Activated T-cell treated with anti-CD3 and anti-CD28 coated beads, Interleukin-2, amount 50 U/mL, for 48 hours (primary cell): ENCODE results near the gene NEDD8.
A peak's percentile ranks its signal among the peaks of the same experiment; 100 is the strongest.
"Not testable (repeated sequence)": the region's sequence is repeated elsewhere in the genome, so short reads cannot be mapped to it uniquely, and the experiment has no call there.

Experiments
- DNase-seq, 2 experiments: peaks; one replicate each; pipeline ENCODE4 v3.0.0-alpha.2; 2020

NEDD8 gene

DNA sequence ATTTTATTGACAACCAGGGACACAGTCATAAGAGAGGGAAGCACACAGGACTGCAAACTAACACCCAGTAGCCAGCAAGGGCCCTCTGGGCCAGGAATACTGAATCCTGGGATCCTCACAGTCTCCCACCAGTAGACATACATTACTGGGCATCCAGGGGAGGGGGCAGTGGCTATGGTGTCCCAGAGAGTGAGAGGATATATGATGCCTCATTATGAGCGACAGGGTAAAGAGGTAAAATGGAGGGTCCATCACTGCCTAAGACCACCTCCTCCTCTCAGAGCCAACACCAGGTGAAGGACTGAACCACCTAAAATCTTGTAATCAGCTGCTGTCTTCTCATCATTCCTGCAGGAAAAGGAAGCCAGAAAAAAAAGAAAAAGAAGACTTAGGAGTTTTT is 15.3 kb downstream of the NEDD8 start:
- DNase-seq, result not testable (repeated sequence)

- no peak for DNase-seq
Observed at GRCh38 chr14:24216345-24216699, 15.8 kb downstream of the NEDD8 start.

GRCh38 chr14:24215495-24216344 is 16.4 kb downstream of the NEDD8 start, which contains the start of gene MDP1:
Gene MDP1, minus strand, starts transcription at chr14:24216066. Its CDS starts 111 bp downstream, at chr14:24215955.
- DNase-seq, result peak; percentile 85 to 89

DNA sequence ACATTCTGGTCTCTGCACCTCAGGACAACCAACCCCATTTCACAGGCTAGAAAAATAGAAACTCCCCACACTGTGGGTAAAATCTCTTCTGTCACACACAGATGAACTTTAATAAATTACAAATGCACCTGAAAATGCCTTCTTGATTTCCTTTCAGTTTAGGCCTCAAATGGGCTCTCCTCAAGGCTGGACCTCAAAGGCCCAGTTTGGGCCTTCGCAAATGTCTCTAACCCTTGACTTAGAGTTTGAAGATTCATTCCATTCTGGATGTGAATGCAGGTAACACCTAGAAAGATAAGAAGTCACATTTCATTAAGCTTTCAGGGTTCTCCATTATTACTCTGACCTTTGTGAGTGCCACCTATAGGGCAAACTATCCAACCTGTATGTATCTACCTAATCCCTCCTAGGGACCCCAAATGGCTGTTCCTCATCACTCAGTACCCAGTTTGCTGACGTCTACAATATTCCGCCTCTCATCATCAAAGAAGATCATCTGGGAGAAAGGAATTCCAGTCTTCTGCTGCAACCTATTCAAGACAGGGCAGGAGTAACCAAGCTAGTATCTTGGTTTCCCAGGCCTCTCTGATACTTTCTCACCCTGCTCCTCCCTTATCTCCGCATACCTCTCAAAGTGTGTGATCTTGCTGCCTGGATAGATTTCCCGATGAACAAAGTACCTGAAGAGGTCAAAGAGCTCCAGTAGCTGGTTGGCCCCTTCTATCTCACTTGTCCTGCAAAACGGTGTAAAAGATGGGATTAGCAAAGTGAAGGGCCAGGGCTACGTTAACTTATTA is 18.1 kb downstream of the NEDD8 start:
- DNase-seq, result no peak

DNA sequence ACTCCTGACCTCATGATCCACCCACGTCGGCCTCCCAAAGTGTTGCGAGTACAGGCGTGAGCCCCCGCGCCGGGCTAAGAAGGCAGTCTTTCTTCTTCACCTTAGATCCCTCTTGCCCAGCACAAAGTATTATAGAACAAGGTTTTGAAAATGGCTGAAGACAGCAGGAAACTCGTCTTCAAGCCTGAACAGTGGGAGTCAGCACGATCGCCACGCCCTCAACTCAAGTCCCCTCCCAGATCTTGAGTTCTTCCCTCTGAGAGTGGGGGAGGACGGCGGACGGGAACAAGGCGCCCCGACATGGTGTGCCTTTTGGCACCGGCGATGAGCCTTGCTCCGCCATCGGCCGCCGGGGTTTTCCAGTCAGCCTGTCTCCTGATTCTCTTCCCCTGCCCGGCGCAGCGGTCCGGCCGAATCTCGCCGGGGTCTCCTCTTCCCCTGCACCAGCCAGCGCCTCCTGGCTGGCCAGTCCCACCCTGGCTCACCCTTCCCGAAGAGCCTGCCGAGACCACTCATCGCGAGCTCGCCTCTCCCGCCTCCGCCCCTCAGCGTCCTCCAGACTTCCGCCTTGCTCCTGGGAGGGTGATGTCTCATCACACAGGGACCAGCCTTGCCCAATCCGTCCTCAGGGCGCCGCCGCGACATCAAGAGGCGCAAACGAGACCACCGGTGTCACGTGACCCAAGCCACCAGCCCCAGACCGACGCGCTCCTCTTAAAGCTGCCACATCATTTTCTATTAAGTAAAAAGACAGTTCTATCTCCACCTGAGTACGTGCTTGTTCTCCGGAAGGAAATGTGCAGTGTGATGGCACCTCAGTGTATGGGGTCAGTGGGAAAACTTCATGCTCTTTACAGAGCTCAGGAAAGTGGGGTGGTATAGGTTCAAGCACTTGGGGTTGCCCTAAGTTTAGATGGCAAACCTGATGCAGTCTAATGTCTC is 19.0 kb downstream of the NEDD8 start, which contains the start of gene CHMP4A:
TSS of gene CHMP4A (minus strand) at position 565 of the 942 bp plus-strand sequence. CDS start at position 516, 49 bp downstream.
- DNase-seq, result peak; percentile 96 to 97

DNA sequence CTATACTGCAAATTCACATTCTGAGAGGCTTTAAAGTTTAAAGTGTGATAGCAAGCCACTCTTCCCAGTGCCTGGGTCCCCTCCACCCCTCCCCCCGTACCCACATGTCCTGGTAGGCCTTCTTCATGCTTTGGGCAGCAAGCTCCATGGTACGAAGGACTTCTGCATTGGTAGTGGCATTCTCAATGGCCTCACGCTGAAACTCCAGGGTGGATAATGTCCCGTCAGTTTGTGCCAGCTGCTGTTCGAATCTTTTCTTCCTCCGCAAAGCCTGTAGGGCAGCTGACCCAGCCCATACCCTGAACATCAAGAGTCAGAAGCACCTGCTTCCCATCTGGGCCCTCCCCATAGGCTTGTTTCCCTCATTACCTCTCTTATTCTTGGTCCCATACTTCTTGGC is 20.9 kb downstream of the NEDD8 start:
- no peak for DNase-seq

DNA sequence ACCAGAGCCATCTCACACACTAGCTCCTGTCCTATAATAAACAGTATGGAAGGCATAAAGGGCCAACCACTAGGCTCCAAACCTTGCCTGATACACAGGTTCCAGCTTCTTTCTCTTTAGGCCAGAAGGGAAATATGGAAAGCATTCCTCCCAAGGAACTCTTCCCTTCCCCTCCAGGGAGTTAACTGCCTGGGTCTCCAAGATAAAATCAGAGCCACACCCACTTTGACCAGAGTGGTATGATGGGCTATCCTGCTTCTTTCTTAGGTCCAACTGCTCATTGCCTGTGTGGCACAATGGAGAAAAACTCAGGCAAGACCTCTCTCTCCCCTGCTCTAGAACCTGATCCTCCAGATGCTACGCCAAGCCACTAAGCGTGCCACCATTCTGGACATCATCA is 24.5 kb downstream of the NEDD8 start:
- DNase-seq, result no peak

- DNase-seq, result no peak
Observed at GRCh38 chr14:24207104-24207551, 25.0 kb downstream of the NEDD8 start.

GRCh38 chr14:24206260-24207103 is 25.7 kb downstream of the NEDD8 start:
- no peak for DNase-seq

GRCh38 chr14:24204163-24205146 is 27.7 kb downstream of the NEDD8 start:
- DNase-seq, result no peak

GRCh38 chr14:24203249-24203886 is 28.8 kb downstream of the NEDD8 start:
- peak; percentile 8 to 11 for DNase-seq

DNA sequence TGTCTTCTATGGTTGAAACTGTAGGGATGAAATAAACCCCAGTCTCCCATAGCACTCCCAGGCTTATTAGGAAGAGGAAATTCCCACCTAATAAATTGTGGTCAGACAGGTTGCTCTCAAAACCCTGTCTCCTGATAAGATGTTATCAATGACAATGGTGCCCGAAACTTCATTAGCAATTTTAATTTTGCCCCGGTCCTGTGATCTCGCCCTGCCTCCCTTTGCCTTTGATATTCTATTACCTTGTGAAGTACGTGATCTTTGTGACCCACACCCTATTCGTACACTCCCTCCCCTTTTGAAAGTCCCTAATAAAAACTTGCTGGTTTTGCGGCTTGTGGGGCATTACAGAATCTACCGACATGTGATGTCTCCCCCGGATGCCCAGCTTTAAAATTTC is 29.6 kb downstream of the NEDD8 start:
- DNase-seq, result peak in 1 of 2 experiments; percentile 9

GRCh38 chr14:24198814-24199524 is 33.2 kb downstream of the NEDD8 start:
- DNase-seq, result no peak

- DNase-seq, result no peak
Observed at GRCh38 chr14:24197056-24197450, 35.1 kb downstream of the NEDD8 start.

DNA sequence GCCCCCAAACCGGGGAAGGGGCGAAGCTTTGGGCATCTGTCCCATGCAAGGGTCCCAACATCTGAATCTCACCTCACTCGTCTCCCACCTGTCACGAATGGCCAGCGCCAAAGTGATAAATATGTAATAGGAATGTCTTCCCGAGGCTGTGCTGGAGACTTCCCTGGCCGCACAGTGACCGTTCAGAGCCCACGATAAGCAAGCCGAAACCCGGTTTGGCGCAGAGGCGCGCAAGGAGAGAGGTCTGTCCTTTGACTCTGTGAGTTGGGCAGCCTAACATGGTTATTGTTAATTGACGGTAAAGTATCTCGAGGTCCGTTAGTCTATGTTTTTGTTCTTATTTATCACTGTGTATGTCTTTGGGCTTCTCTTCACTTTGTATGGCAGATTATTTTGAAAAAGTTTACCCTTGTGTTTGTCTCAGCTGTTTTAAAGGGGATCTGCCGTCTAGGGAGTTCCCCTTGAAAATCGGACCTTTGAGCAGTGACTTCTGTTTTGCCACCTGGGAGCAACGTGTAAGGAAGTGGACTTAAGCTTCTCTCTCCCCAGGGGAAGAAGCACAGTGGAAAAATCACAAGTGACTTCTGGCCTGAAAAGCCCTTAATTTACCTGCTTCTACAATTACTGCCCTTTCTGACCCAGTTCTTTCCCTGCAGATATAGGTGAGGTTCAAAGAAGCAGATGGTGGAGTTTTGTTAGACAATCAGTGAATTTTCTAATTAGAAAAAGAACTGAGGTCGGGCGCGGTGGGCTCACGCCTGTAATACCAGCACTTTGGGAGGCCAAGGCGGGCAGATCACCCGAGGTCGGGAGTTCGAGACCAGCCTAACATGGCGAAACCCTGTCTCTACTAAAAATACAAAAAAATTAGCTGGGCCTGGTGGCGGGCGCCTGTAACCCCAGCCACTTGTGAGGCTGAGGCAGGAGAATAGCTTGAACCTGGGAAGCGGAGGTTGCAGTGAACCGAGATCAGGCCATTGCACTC is 35.8 kb downstream of the NEDD8 start:
- no peak for DNase-seq

DNA sequence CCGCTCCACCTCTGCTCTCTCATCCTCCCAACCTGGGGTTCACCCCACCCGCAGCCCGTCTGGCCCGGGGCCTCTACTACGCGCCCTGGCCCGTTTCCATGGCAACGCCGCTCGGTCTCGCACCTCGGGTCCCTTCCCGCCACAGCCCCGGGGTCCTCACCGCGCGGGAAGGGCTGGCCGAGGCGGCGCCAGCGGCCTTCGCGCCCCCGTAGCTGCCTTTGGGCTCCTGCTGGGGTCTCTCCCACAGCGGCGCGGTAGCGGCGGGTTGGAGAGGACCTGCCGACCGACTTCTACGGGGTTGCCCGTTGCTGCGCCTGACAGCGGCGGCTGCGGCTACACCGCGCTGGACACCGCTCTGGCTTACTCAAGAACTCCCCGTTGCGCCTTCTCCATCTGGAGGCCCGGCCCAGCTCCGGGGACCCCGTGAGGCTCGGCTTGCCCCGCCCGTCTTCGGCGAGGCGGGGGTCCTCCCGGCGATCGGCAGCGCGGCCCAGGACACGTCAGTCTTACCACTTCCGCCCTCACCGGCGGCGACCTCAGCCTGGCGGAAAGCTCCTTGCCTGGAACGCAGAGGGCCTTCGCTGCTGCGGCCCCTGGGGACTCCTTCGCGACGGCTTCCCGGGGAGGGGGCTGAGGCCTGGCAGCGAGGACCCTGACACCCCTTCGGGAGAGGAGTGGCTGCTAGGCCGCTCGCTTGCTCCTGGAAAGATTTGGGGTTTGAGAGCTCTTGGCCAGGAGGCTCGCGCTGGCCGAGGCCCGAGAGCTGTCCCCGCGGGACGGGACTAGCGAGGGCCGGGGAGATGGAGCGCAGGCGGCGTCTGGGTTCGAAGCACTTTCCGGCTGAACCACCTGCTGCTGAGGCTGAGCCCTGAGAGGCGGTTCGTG is 36.7 kb downstream of the NEDD8 start, which contains the start of gene TM9SF1:
TSS of gene TM9SF1 (minus strand) at position 256 of the 885 bp plus-strand sequence. CDS start 422 bp downstream, outside the sequence.
- peak; percentile 89 to 92 for DNase-seq

DNA sequence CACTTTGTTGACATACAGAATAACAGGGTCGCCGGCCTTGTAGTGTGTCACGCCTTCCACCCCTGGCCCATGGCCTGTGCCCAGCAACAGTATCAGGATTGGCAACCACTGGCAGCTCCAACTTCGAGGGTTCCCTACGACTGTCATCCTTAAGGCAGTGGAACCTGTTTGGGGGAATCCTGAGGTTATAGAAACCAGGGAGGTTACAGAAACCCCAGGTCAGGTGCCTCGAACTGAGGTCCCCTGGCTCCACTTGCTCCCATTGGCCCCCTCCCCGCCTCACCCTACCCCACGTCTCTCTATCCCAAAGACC is 37.3 kb downstream of the NEDD8 start:
- no peak for DNase-seq
